CD4-positive, alpha-beta T cell treated with Interleukin-1 beta for 1 hour (primary cell): ENCODE data around the gene PLA2G4B.

Source experiments
- DNase-seq, 2 donors: peaks; one replicate each; pipeline ENCODE4 v3.0.0-alpha.2; 2020 to 2022

Gene PLA2G4B

DNA sequence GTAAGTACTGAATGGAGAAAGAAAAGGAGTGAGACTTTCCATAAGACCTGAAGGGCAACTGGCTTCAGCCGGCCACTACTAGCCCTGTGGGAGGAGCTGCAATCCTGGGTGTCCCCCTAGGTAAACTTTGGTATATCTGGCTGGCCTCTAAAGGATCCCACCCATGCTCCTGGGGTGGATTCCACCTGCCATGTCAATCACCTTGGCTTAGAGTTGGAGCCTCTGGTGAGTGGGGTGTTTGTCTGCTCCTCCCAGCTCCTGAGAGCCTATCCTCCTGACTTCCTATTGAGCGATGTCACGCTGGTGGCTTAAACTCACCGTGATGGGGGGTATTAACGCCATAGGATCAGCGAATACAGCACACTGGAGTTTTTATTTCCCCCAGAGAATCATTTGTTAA is 52.6 kb downstream of the PLA2G4B start:
- no peak for DNase-seq

DNA sequence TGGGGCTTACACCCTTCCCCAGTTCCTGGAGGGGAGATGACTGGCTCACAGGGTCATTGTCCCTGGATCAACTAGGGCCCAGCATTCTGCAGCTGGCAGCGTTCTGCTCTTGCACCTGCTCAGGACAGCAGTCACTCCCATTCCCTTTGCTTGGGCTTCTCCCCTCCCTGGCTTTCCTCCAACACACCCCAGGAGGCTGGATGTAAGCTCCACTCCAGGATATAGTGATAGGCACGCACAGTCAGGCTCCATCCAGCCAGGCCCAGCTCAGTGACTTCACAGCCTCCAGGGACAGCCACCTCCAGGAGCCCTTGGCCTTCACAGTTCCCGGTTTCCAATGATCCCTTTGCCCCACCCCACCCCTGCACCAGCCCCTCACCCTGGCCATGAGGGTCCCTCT is 53.3 kb downstream of the PLA2G4B start:
- no peak for DNase-seq

DNA sequence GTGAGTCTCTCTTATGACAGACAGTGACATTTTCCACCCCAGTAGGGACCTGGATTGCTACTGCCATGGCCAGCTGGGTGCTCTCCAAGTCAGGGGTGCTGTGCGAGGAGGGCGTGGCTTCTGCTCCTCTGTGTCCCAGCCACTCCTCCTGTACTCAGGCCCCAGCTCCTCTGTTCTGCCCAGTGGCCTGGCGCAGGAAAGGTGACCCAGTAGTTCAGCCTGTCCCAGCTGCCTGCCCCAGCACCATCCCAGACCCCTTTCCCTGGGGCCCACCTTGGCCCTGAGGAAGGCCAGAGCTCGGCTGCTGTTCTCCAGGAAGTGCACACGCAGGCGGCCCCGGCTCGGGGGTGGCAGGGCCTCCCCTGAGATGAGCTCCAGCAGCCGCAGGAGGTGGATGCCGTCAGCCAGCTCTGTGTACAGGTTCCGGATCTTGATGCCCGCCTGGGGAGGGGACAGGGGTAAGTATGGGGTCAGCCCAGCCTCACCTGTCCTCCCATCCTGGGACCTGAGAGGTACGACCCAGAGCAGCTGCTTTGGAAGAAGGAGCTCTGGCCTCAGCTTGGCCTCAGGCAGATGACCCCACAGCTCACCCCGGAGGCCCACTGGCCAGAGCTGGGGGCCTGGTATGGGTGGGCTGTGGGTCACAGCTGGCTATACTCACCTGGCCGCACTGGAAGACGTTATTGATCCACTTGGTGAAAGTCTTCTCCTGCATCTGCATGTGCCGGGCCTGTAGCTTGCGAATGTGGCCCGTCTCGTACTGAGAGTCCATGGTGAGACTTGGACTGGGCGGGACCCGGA is 54.2 kb downstream of the PLA2G4B start:
- DNase-seq, result peak; percentile 23 to 25

DNA sequence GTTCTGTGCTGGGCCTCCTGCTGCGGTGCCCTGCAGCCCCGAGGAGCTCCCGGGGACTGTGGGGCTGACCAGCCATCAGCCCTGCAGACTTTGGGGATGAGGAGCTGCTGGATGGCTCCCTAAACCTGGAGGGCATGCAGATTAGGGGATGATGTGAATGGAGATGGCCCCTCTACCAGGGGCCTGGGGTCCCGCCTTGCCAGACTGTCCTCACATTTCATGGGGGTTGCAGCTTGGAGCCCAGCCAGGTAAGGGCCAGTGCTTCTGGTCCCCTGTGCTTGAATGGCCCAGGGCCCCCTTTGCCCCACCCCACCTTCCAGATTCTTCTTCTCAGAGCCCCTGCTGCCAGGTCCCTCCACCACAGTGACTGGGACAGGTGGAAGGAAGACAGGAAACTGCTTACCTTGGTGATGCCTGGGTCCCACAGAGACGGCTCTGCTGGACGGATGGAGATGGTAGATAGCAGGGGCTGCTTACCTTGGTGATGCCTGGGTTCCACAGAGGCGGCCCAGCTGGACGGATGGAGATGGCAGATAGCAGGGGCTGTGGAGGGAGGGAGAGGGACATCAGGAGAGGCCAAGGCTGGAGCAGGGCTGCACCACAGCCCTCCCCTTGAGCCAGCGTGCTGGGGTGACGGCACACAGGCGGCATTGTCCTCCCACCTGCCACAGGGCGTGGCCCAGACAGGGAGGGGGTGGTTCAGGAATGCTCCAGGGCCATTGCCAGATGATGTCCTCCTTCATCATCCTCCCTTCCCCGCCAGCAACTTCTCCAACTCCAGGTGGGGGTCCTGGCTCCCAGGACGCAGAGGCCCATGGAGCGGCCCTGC is 55.0 kb downstream of the PLA2G4B start, which contains the start of gene SPTBN5:
SPTBN5 (minus strand) TSS at position 632 of the 829 bp plus-strand sequence; CDS start at position 76, 556 bp downstream.
- DNase-seq, result no peak

DNA sequence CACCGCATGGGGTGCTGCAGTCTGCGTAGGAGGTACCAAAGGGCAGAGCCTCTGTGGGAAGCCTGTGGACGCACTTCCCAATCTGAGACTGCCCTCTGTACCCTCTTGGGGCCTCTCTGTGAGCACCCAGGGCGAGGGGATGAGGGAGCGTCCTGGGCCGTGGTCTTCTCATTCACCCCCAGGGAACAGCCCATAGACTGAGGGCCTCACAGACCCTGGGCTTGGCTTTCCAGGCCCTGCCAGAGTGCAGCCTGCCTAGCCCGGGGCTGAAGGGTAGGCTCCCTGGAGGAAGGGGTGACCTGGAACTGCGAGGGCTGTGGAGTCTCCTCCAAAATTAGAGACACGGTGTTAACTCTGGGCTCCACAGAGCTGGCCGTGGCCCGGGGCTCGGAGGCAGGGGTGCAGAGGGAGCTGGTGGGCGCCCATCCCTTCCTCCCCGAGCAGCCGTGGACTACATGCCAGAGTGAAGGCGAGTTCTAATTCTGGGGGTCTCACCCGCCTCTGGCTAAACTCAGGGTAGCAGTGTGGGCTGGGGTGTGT is 55.7 kb downstream of the PLA2G4B start:
- no peak for DNase-seq

DNA sequence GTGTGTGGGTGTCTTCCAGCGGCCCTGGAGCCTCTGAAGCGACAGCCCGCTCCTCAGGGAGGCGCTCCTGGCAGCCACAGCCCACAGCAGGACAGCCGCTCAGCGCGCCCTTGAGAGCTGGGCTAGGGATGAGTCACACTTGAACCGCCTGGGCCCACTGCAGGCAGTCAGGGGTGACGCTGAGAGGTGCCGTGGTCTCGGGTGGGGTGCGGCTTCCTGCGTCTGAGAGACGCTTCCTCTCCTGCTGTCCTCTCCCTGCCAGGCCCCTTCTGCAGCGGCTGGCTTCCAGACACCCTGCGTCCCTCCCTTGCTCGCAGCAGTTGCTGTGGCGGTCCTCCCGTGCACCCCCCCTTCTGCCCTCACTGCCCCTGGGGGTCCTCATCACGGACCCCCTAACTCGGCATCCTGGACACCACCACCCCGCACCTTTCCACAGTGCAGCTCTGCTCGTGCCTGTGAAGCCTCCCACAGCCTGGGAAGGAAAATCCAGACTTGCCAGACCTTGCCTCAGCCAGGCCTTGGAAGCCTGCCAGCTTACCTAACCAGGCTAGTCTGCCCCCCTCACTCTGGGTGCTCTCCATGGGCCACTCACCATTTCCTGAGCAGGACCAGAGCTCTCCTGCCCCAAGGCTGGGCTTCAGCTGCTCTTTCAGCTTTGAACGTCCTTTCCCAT is 56.3 kb downstream of the PLA2G4B start:
- DNase-seq, result peak; percentile 89 to 94

DNA sequence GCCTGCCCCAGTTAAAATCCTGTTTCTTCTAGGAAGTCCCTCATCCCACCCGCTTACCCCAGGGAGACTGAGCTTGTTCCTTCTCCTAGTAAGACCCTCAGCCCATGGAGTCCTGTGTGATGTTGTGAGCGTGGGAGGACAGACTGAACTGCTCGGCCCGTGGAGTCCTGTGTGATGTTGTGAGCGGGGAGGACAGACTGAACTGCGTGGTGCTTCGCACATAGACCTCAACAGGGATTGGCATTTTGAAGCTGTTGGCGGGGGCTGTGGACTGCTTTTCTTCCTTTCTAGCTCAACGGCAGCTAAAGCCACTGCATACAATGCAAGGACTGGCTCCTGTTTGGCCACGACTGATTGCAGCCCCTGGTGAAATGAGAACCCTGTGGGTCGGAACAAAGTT is 56.8 kb downstream of the PLA2G4B start:
- no peak for DNase-seq

DNA sequence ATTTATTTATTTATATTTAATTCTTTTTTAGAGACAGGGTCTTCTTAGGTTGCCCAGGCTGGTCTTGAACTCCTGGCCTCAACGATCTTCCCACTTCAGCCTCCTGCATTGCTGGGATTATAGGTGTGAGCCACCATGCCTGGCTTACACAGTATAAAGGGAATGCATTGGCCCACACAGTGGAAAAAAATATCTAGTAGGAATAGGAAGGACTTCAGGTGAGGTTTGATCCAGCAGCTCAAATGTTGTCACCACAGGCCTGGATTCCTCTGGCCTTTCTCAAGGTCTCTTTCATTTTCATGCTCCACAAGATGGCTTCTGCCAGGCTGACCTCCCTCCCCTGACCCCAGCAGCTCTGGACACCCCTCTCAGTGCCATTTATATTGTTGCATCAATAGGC is 57.3 kb downstream of the PLA2G4B start:
- no peak for DNase-seq

DNA sequence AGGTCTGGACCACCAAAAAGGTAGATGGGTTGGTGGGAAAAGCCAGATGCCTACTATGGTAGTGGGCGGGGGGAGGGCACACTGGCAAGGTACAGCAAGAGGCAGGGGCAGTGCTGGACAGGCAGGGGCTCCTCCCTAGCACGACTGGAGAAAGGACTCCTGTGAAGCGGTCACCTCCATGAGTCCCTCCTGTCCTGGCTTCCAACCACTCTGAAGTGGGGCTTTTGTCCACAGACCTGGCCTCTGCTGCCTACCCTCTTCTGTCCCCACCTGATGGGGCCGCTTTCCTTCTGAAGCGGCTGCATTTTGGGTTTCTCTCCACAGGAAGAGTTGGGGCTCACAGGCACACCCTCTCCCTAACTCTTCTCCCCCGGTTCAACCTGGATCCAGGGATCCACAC is 57.9 kb downstream of the PLA2G4B start:
- no peak for DNase-seq

DNA sequence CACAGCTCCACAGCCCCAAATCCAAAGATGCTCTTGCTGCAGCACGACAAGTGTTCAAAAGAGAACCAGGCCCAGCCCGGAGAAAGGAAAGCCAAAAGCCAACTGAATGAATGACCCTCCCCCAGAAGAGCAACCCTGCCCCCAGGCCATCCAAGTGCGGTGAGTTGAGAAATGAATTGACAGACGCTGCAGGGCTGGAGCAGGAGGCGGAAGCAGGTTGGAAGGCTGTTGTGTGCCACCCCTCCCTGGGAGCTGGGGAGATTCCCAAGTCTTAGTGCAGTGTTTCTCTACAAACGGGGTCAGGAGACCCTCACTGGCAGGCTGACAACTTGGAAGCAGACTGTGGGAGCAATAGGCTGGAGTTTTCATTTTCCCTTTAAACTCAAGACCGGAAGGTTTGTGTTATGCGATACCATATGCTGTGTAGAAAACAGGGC is 58.7 kb downstream of the PLA2G4B start:
- no peak for DNase-seq
